Stomach smooth muscle (tissue), 2 donors: ENCODE results near the gene ZFAND3.

Experiments used
- H3K27ac ChIP-seq: one replicate; pipeline ENCODE4 v1.7.0; 2013; ENCODE audit warnings: mild to moderate bottlenecking, low read length, inconsistent platforms
- H3K27me3 ChIP-seq, 2 donors: one replicate each; pipeline ENCODE4 v1.7.0; 2013; ENCODE audit warnings: low read length in 2 of 2; ENCODE audit not compliant: insufficient read depth in 2 of 2, control insufficient read depth in 1 of 2
- H3K36me3 ChIP-seq, 2 donors: one replicate each; pipeline ENCODE4 v1.7.0; 2013; ENCODE audit warnings: low read length in 2 of 2; ENCODE audit not compliant: control insufficient read depth in 2 of 2, insufficient read depth in 2 of 2
- H3K4me1 ChIP-seq: one replicate; pipeline ENCODE4 v1.7.0; 2013; ENCODE audit warnings: low read length; ENCODE audit not compliant: control insufficient read depth, insufficient read depth
- H3K4me3 ChIP-seq, 2 donors: one replicate each; pipeline ENCODE4 v1.7.0; 2013; ENCODE audit warnings: low read length in 2 of 2
- H3K9ac ChIP-seq, 2 donors: one replicate each; pipeline ENCODE4 v1.7.0; 2013; ENCODE audit warnings: low read length in 2 of 2, mild to moderate bottlenecking in 1 of 2
- H3K9me3 ChIP-seq, 2 donors: one replicate each; pipeline ENCODE4 v1.7.0; 2013; ENCODE audit warnings: low read length in 2 of 2; ENCODE audit not compliant: control insufficient read depth in 2 of 2
- donor health status: healthy.
- donor health status: Pancreatic carcinoma.

Gene ZFAND3

DNA sequence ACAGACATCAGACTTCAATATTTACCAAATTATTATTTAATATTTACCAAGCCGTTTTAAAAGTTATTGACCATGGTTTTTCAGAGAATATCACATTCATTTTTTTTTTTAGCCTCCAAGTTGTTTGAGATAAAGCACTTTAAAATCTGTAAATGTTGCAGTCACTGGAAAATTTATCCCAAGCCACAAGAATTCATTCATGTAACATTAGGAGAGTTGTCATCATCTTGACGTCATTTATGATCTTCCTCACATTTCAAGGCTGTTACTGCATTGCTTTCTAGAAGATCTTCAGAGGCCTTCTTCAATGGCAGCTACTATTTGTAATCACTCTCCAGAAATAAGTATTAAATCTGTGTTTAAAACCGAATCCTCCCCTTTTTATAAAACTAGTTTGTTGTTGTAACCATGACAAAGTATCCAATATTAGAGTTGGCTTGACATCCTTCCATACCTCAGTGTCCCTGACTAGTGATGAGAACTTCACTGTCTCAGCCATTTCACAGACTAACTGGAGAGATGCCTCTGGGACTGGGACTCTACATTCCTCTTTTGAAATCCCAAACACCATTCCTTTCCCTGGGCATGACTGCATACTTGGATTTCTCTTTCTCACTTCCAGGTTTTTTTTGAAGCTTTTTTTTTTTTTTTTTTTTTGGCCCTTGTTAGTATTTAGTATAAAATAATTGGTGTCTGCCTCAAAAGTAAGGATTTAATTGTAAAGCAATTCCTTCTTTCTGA lies 100.1 kb downstream of the ZFAND3 start:
- no peaks in the 10 kb centered on the region for H3K4me1 ChIP-seq
- no peaks in the 10 kb centered on the region for H3K9me3 ChIP-seq
- H3K27ac ChIP-seq, result no peak overlapping the region
- no peak overlapping the region for H3K4me3 ChIP-seq
- no peaks in the 10 kb centered on the region for H3K27me3 ChIP-seq
- H3K9ac ChIP-seq, result no peak overlapping the region
- peaks cover 0 to 3% of the 10 kb centered on the region in 2 donors for H3K36me3 ChIP-seq

DNA sequence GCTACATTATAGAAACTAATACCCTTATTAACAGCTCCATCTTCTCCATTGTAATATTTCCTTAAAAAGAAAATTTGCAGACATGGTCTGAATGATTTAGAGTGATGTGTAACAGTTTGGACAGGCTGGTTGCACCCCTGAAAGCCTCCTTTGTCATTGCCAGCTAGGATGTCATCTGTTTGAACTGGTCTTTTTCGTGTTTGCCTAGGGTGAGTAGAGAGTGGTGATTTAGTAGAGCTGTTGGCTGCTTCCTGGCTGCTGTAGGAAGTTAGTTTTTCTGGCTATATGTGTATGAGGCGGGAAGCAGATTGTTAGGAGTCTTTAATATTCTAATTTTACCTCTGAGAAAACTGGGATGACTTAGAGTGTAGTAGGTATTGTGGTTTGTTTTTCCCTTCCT lies 101.1 kb downstream of the ZFAND3 start:
- Histone ChIP-seq H3K36me3 (peaks cover 0 to 3% of the 10 kb centered on the region in 2 donors), H3K9ac (no peak overlapping the region), H3K27me3 (no peaks in the 10 kb centered on the region), H3K4me3 (no peak overlapping the region), H3K27ac (no peak overlapping the region), H3K4me1 (no peaks in the 10 kb centered on the region), H3K9me3 (no peaks in the 10 kb centered on the region)

DNA sequence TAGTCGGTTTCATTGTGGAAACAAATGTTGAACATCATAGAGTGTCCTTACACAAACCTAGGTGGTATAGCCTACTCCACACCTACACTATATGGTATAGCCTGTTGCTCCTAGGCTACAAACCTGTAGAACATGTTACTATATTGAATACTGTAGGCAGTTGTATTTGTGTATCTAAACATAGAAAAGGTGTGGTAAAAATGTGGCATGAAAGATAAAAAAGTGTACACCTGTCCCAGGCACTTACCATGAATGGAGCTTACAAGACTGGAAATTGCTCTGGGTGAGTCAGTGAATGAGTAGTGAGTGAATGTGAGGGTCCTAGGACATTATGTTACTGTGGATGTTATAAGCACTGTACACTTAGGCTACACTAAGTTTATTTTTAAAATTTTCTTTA lies 103.0 kb downstream of the ZFAND3 start:
- no peaks in the 10 kb centered on the region for H3K4me1 ChIP-seq
- no peaks in the 10 kb centered on the region for H3K9me3 ChIP-seq
- H3K27me3 ChIP-seq, result no peaks in the 10 kb centered on the region
- H3K27ac ChIP-seq, result no peak overlapping the region
- no peak overlapping the region for H3K4me3 ChIP-seq
- no peaks in the 10 kb centered on the region for H3K36me3 ChIP-seq
- no peak overlapping the region for H3K9ac ChIP-seq

DNA sequence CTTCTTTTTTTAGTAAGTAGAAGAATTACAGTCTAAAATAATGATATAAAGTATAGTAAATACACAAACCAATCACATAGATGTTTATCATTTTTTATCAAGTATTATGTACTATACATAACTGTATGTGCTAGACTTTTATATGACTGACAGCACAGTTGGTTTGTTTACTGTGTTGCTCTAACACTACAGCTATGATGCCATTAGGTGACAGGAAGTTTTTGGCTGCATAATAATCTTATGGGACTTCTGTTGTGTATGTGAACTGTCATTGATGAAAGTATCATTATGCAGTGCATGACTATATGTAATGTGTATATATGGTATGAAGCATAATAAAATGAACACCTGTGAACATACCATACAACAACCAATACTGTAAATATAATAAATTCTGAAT lies 104.0 kb downstream of the ZFAND3 start:
- no peaks in the 10 kb centered on the region for H3K36me3 ChIP-seq

DNA sequence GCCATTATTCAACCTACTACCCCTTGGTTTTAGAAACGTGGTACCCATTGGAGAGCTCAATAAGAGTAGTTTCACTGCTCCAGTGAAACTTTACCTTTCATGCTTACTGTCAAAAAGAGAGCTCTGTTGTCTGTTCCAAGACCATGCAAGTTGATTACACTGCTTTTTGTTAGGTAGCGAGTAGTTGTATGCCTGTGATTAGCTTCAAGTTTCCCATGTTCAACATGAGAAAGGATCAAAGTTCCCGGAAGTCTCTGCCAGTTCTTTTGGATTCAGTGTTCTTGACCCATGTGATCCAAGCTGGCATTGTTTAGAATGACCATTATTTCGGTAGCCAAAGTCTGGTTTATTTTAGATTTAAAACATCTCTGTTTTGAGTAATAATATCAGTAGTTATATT lies 107.1 kb downstream of the ZFAND3 start:
- Histone ChIP-seq H3K36me3 (no peaks in the 10 kb centered on the region), H3K4me3 (no peak overlapping the region), H3K27ac (no peak overlapping the region), H3K9ac (no peak overlapping the region), H3K9me3 (no peaks in the 10 kb centered on the region), H3K4me1 (no peaks in the 10 kb centered on the region), H3K27me3 (no peaks in the 10 kb centered on the region)

More for the DNA sequence above, 104.0 kb downstream of the ZFAND3 start:
- H3K27me3 ChIP-seq, result no peaks in the 10 kb centered on the region
- H3K4me3 ChIP-seq, result no peak overlapping the region
- H3K27ac ChIP-seq, result no peak overlapping the region
- no peak overlapping the region for H3K9ac ChIP-seq
- no peaks in the 10 kb centered on the region for H3K4me1 ChIP-seq
- H3K9me3 ChIP-seq, result no peaks in the 10 kb centered on the region

DNA sequence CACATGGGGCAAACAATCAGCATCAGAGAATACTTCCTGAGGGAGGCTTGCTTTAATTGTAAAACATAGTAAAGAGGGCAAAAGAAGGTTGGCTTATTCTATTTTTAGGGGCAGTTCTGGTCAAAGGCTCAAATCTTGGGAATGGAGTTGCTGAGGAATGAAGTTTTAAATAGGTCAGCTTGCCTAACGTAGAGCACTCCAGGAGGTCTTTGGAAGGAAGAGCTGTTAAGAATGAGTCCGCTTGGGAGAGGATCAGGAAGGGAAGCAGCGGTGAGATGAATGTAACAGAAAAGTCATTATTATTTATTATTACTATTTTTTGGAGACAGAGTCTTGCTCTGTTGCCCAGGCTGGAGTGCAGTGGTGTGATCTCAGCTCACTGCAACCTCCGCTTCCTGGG lies 108.7 kb downstream of the ZFAND3 start:
- Histone ChIP-seq H3K36me3 (no peaks in the 10 kb centered on the region), H3K4me1 (no peaks in the 10 kb centered on the region), H3K9me3 (no peaks in the 10 kb centered on the region), H3K27me3 (no peaks in the 10 kb centered on the region), H3K4me3 (no peak overlapping the region), H3K27ac (no peak overlapping the region), H3K9ac (no peak overlapping the region)

DNA sequence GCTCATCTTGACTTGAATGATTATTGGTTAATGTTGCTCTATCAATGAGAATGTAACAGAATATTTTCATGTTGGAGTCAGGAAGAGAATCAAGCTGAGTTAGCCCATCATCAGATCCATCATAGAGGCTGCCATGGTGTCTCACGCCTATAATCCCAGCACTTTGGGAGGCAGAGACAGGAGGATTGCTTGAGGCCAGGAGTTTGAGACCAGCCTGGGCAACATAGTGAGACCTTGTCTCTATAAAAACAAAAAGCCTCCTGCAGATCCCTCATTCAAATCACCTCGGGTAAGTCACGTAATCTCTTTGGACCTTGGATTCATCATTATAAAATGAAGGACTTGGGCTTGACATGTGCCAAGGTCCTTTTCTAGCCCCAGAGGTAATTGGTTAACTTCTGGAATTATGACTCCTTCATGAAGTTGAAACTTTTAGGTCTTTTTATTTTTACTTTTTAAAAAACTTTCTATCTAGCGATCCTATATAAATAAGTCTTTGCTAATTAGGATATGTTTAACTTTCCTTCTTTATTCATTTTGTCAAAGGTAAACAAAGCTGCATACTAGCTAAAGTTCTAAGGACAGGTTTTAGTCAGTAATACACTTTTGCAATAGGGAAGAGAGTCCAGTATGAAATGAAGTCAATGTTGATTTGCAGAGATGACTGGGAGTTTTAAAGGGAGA lies 110.9 kb downstream of the ZFAND3 start:
- Histone ChIP-seq H3K4me3 (no peak overlapping the region), H3K27me3 (no peaks in the 10 kb centered on the region), H3K4me1 (no peaks in the 10 kb centered on the region), H3K27ac (no peak overlapping the region), H3K36me3 (no peaks in the 10 kb centered on the region), H3K9ac (no peak overlapping the region), H3K9me3 (no peaks in the 10 kb centered on the region)

DNA sequence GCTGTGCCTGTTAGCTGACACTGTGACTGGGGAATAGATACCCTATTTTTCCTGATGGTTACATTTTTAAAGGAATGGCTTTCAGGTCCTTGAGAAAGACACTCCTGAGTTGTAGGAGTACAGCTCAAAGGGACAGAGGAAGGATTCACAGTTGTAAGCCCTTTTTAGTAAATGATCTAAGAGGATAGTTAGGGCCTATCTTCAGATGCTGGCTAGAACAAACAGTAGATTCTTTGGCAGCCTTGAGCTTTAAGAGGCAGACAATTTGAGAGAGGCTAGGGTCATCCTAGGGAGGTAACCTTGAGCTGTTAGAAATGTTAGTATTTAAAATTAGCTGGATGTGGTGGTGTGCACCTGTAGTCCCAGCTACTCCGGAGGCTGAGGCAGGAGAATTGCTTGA lies 111.5 kb downstream of the ZFAND3 start:
- no peaks in the 10 kb centered on the region for H3K27me3 ChIP-seq
- H3K9me3 ChIP-seq, result no peaks in the 10 kb centered on the region
- H3K36me3 ChIP-seq, result no peaks in the 10 kb centered on the region
- H3K27ac ChIP-seq, result no peak overlapping the region
- H3K4me1 ChIP-seq, result no peaks in the 10 kb centered on the region
- H3K9ac ChIP-seq, result no peak overlapping the region
- H3K4me3 ChIP-seq, result no peak overlapping the region

DNA sequence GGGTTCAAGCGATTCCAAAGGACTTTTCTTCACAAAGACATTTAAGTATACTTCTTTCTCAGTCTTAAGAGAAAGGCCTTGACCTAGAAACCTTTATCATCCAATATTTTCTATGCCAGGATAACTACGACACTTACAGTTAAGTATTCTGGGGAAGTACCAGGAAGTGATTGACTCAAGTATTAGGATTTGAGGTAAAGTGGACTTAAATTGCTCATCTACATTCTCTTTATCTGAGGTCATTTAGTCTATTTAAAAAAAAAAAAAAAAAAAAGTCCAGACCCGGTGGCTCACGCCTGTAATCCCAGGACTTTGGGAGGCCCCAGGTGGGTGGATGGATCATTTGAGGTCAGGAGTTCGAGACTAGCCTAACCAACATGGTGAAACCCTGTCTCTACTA lies 114.7 kb downstream of the ZFAND3 start:
- no peaks in the 10 kb centered on the region for H3K36me3 ChIP-seq

DNA sequence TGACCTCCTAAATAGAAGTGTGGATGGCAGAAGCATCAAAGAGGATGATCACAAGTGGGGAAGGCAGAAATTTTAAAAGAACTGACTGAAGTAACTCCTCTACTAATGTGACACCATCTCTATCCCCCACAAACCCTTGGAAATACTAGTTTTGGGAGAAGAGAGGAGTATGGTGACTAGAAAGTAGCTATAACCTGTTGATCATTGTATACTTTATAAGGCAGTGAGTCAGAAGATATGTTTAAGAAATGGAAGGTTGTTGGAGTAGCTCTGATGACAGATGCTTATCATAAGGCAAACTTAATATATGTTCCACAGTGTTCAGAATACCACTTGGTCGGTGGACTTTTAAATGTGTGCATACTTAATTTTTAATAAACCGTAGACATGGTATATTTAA lies 116.6 kb downstream of the ZFAND3 start:
- Histone ChIP-seq H3K27me3 (no peaks in the 10 kb centered on the region), H3K27ac (no peak overlapping the region), H3K9ac (no peak overlapping the region), H3K4me1 (peaks cover 9% of the 10 kb centered on the region), H3K9me3 (no peaks in the 10 kb centered on the region), H3K4me3 (no peak overlapping the region), H3K36me3 (no peaks in the 10 kb centered on the region)

More for the DNA sequence above, 114.7 kb downstream of the ZFAND3 start:
- Histone ChIP-seq H3K9ac (no peak overlapping the region), H3K27ac (no peak overlapping the region), H3K27me3 (no peaks in the 10 kb centered on the region), H3K4me3 (no peak overlapping the region), H3K9me3 (no peaks in the 10 kb centered on the region), H3K4me1 (peaks cover 8% of the 10 kb centered on the region)

DNA sequence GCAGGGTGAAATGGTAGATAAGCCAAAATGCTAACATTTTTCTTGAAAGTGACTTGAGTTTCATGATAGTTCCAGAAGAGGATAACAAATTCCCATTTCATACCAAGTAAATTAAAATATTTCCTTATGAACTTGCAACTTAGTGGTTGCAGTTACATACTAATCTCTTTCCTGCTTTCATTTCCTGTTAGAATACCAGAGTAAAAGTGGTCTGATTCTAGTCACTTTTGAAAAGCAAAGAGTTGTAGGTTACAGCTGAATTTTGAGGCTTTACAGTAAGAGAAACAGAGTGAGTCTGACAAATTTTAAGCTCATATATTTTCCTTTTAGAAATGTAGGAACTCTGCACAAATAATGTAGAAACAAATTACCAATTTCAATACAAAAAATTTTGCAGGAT lies 117.4 kb downstream of the ZFAND3 start:
- H3K4me3 ChIP-seq, result no peak overlapping the region
- H3K4me1 ChIP-seq, result peaks cover 9% of the 10 kb centered on the region
- H3K27ac ChIP-seq, result no peak overlapping the region
- no peaks in the 10 kb centered on the region for H3K9me3 ChIP-seq
- no peak overlapping the region for H3K9ac ChIP-seq
- no peaks in the 10 kb centered on the region for H3K27me3 ChIP-seq
- no peaks in the 10 kb centered on the region for H3K36me3 ChIP-seq
